ENCODE results near the gene PERM1.

The PERM1 gene

DNA sequence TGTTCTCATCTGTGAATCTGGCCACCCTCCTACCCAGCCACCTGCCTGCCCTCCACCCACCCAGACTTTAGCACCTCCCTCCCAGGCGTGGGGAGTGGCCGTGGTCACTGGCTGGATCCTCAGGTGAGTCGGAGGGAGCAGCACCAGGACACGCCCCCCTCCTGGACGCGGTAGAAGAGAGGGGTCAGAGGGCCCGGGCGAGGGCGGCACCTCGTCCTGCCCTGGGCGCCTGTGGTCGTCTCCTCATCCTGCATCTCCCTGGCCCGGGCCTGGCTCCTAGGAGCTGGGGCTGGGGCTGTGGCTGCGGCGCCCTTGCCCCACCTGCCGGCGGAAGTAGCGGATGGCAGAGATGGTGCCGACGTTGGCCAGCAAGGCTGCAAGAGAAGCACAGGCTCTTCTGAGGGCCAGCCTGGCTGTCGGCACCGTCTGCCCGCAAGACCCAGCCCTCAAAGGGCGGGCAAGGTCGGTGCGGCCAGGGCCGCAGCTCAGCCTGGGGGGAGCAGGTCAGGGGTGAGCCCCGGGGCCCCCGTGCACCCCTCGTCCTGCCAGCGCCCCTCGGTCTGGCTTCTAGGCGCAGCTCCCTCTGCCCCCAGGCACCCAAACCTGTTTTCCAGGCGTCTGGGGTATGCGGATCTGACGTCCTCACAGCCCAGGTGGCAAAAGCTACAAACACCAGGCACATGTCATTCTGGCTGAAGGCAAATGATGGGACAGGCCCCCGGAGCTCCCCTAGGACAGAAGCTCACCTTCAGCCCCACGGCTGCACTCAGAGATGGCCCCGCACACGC lies 5.8 kb downstream of the PERM1 start:
- peak; percentile 65 for DNase-seq

DNA sequence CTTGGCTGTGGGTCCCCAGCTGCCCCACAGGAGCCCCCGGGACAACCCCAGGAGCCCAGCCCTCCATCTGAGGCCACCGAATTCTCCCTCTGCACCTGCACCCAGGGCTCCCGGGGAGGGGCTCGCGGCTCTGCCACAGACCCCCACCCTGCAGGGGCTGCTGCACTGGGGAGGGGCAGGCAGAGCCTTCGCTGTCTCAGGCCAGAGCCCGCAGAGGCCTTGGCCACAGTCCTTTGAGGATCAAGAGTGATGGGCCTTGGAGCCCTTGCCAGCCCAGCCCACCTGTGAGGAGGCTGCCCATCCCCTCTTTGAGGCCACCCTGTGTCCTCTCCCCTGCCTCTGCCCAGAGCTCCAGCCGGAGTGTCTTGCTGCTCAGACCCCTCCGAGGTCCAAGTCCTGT lies 6.5 kb downstream of the PERM1 start:
- DNase-seq, result no peak

DNA sequence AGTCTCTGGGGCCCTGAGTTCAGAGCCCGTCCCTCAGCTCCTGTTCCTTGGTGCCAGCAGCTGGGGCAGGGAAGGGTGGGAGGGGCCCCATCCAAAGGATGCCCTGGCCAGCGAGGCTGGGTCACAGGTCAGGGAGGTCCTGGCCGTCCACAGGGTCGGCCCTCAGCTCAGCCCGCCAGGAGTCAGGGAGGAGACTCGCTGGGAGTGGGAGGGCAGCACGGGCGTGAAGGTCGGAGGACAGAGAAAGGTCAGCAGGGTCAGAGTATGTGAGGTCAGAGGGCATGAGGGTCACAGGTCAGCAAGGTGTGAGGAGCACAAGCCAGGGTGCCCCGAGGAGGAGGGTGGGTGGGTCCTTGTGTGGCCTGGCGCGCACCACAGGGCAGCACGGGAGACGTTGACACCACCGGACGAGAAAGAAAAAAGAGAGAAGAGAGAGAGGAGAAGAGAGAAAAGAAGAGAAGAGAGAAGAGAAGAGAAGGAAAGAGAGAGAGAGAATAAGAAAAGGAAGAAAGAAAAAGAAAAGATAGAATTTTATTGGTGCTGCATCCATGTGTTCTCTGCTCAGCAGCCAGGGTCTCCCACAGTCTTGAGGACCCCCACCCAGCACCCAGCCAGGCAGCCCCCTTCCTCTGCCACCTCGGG lies 7.1 kb downstream of the PERM1 start:
- no peak for DNase-seq

DNA sequence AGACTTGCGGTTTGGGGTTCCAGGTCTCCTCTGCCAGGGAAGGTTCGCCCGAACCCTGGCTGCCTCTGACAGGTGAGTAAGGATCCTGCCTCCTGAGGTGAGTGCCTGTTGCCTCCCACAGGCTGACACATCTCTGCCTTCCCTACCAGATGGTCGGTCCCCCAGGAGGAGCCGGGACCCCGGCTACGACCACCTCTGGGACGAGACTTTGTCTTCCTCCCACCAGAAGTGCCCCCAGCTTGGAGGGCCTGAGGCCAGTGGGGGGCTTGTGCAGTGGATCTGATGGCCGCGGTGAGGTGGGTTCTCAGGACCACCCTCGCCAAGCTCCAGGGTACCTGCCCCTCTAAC lies 7.6 kb downstream of the PERM1 start:
- DNase-seq, result no peak

DNA sequence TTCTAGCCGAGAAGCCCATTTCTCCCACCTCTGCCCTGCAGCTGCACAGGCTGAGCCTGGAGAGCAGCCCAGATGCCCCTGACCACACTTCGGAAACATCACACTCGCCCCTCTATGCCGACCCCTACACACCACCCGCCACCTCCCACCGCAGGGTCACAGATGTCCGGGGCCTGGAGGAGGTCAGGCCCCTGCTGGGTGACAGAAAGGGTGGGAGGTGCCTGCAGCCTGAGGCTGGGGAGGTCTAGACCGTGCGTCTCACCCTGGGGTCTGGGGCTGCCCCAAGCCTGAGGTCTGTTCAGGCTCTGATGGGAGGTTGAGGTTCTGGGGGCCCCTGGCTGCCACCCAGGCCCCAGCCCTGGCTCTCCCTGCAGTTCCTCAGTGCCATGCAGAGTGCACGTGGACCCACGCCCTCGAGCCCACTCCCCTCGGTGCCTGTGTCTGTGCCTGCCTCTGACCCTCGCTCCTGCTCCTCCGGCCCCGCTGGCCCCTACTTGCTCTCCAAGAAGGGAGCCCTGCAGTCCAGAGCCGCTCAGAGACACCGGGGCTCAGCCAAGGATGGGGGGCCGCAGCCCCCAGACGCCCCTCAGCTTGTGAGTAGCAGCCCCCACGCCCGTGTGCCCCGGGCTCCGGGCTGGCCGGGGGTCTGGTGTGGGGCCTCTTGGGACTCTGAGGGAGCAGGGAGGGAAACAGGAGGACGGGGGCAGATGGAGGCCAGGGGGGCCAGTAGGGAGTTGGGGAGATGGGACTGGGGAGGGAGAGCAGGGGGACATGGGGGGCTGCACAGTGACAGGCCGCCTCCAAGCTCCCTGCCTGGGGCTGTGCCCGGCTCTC lies 8.2 kb downstream of the PERM1 start:
- DNase-seq, result no peak

DNA sequence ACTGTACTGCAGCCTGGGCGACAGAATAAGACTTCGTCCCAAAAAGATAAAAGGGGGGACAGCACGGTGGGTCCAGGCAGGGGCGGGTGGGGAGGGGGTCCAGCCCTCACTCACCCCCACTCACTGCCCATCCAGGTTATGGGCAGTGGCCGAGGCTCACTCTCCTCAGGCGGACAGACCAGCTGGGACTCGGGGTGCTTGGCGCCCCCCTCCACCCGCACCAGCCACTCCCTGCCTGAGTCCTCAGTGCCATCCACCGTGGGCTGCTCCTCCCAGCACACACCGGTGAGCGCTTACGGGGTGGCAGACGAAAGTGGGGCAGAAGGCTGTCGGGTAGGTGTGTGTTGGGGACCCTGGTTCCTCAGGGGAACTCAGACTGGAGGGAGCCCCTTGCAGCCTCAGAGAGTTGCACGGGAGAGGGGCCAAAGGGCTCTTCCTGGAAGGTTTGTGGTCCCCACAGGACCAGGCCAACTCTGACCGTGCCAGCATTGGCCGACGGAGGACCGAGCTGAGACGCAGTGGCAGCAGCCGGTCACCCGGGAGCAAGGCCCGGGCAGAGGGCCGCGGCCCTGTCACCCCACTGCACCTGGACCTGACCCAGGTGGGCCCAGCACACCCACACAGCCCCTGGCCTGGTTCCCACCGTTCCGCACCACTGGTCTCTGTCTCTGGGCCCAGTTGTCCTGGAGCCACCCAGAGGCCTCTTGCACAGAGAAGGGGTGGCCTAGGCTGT lies 9.0 kb downstream of the PERM1 start:
- DNase-seq, result no peak

DNA sequence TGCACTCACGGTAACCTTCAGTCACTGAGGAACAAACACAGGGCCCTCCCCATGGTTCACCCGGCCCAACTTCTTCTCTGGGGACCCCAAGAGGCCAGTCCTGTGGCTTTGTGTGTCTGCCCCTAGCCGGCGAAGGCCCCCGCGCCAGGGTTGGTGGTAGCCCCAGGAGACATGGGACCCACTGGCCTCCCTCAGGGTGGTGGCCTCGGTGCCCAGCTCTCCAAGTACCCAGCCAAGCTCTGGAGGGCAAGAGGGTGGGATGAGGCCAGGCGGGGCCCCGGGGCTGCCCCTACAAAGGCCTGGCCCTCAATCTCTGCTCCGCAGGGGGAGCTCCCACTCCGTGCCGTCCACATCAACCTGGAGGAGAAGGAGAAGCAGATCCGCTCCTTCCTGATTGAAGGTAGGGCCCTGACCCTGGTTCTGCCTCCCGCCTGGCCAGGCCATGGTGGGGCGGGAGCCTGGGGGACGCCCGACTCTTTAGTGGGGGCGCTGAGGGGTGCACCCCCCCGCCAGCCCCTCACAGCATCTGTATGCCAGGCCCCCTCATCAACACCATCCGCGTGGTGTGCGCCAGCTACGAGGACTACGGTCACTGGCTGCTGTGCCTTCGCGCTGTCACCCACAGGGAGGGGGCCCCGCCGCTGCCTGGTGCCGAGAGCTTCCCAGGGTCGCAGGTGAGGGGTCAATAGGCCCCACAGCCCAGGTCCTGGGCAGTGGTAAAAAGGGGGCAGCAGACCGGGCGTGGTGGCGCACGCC lies 10.0 kb downstream of the PERM1 start:
- DNase-seq, result no peak

DNA sequence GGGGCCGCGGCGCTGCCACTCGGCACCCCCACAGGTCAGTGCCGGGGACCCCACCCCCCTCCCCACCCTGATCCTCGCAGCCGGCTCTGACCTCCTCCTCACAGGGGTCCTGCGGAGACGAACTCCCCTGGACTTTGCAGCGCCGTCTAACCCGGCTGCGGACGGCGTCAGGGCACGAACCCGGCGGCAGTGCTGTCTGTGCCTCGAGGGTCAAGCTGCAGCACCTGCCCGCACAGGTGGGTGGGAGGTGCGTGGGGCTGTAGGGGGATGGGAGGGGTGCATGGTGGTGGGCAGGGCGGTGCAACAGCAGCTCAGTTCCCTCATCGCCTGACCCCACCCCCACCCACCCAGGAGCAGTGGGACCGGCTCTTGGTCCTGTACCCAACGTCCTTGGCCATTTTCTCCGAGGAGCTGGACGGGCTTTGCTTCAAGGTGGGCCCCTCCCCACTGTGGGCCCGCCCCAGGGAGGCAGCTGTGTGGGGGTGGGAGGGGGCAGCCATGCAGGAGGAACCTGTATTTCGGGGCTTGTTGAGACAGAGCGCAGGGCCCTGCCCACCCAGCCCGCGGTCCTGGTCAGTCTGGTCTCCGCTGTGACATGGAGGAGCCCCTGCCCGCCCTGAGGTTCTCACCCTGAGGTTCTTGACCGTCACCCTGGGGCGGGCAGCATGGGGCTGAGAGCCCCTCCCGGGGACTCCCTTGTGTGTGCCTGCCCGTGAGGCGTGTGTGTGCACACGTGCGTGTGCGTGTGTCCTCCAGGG lies 10.7 kb downstream of the PERM1 start:
- DNase-seq, result no peak

DNA sequence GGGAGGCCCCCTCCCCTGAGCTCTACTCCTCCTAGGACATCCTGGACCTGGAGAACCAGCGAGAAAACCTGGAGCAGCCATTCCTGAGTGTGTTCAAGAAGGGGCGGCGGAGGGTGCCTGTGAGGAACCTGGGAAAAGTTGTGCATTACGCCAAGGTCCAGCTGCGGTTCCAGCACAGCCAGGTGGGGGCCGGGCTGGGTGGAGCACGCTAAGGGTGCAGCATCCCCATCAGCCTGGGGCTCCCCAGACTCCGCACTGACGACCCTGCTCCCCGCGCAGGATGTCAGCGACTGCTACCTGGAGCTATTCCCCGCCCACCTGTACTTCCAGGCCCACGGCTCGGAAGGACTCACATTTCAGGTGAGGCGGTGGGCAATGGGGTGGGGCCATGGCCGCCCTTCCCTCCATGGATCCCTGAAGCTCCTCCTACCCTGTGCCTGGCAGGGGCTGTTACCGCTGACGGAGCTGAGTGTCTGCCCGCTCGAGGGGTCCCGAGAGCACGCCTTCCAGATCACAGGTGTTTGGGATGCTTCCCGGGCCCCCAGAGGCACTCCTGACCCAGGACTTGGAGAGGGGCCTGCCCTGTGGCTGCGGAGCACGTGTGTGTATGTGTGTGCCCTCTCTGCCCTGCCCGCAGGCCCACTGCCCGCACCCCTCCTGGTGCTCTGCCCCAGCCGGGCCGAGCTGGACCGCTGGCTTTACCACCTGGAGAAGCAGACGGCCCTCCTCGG lies 11.5 kb downstream of the PERM1 start:
- DNase-seq, result no peak

DNA sequence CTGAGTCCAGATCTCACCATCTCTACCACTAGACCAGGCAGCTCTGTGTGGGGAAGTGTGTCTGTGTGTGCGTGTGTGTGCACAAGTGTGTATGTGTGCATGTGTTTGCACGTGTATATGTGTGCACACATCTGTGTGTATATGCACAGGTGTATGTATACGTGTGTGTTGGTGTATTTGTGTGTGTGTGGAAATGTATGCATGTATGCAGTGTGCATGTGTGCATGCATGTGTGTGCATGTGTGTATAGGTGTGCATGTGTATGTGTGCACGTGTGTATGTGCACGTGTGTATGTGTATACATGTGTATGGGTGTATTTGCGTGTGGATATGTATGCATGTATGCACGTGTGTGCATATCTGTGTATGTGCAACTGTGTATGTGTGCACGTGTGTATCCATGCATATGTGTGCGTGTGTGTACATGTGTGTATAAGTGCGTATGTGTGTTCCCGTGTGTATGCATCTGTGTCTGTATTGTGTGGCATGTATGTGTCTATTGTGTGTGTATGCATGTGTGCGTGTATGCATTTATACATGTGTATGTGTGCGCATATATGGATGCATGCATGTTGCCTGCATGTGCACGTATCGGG lies 12.5 kb downstream of the PERM1 start:
- no peak for DNase-seq

DNA sequence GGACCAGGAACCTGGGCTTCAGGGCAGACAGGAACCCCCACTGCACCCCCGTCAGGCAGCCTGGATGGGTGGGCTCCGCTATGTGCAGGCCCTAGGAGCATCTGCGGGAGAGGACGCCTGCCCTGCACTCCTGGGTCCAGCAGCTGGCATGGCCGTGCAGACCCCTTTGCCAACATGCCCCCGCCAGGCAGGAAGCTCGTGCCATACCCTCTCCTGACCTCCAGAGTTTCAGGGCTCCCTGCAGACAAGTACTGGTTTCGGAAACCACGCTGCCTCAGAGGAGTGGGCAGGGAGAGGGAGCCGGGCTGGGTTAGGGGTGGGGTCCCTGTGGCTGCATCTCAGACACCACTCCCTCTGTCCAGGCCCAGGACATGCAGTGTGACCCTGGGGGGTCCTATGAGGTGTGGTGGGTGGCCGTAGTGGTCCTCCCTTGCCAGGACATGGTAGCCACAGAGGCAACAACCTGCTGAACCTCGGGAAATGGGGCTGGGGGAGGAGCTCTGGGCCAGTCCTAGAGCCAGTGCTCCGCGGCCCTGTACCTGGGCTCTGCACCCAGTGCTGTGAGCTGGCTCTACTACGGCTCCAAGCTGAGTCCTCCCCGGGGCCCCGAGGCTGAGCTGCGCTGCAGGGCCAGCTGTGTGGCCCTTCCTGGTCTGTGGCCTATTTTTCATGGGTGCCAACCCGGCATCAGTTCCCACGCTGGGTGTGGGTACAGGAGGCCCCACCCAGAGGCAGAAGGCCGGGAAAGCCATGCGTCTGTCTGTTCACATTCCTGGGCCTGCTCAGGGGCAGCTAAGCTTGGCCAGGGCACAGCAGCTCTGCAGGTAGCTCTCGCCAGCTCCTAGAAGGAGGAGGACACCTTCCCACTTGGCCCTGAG lies 14.2 kb downstream of the PERM1 start:
- DNase-seq, result no peak

DNA sequence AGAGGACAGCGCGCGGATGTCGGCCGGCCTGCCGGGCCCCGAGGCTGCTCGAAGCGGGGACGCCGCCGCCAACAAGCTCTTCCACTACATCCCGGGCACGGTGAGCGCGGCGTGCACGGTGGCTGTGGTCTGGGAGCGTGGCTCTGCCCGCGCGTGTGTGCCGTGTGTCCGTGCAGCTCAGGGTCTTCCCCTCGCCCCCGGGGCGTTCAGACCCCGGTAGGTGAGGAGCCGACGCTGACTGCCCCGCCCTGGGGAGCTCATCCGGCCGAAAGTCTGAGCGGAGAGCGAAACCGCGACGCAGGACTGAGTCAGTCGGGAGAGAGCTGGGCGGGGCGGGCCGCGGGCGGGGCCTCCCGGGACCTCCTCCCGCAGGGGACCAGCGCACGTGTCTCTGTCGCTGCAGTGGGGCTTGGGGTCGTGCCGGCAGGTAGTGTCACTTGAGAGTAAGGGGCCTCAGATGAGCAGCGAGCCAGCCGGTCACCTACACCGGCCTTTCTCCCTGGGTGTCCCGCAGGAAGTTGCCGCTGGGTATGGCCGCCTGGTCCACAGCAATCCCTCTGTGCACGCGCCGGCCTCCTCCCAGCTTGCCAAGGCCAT lies 15.1 kb downstream of the PERM1 start:
- no peak for DNase-seq

DNA sequence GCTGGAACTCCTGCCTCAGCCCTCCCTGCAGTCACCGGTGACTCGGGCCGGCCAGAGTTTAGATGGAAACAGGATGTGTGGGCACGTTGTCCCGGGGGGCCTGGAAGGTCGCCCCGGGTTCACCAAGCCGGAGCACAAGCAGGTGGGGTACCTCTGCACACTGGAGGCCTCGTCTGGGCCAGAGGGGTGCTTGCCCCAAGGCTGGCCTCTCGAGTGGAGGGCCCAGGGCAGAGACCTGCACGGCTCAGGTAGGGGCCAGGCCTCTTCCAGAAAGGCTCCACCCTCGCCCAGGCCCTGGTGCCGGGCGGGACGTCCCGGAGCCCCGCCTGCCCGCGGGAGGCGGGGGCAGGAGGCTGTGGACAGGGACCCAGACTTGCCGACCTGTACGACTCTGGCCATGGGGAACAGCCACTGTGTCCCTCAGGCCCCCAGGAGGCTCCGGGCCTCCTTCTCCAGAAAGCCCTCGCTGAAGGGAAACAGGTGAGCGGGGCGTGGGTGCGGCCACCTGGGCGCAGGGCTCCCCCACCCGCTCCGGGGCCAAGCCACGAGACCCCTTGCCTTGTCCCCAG lies 15.7 kb downstream of the PERM1 start, which contains the start of gene PLEKHN1:
Gene PLEKHN1 (plus strand): TSS at position 348 of the 569 bp plus-strand sequence. CDS start 50 bp downstream, at position 398.
- no peak for DNase-seq

DNA sequence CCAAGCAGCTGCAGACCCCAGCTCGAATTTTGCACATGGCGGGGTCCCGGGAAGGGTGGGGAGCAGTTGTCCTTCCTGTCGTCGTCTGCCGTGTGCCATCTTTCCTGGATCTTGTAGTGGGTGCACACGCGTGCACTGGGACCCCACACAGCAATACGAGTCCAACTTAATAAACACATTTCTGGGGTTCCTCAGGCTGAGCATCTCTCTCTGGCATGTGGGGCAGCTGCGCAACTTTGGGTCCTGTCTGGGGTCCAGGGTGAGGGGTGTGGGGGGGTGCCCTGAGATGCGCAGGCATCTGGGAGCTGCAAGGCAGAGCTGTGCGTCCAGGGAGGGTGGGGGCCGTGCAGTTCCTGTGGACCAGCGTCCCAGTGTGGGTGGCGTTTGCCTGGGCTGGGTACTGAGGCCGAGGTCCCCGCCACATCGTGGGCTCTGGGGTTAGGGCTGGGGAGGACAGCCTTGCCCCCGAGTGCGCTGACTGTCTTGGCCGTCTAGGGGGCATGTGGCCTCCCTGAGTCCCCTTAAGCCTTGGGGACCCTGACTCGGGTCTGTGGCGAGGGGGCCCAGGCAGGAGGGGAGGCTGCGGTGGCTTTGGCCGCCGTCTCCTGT lies 16.3 kb downstream of the PERM1 start:
- DNase-seq, result no peak

DNA sequence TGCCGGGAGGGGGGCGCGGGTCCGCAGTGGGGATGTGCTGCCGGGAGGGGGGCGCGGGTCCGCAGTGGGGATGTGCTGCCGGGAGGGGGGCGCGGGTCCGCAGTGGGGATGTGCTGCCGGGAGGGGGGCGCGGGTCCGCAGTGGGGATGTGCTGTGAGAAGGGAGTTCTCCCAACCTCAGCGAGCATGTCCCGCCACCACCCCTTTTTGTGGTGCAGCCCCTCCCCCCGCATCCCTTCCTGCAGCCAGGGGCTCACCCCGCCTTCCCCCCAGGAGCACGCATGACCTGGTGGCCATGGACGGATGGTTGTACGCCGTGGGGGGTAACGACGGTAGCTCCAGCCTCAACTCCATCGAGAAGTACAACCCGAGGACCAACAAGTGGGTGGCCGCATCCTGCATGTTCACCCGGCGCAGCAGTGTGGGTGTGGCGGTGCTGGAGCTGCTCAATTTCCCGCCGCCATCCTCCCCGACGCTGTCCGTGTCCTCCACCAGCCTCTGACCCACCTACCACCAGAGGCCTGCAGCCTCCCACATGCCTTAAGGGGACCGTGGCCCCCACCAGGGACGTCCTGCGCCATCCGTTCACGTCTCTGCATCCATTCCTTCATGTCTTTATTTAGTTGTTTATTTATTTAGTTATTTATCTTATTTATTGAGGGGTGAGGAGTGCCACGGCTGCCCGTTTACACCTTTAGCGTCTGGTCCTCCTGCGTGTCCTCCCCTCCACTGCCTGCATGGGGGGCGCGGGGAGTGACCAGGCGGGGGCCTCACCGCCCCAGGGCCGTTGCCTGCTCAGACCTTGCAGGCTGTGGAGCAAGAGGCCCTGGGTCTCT lies 17.0 kb downstream of the PERM1 start:
- no peak for DNase-seq

DNA sequence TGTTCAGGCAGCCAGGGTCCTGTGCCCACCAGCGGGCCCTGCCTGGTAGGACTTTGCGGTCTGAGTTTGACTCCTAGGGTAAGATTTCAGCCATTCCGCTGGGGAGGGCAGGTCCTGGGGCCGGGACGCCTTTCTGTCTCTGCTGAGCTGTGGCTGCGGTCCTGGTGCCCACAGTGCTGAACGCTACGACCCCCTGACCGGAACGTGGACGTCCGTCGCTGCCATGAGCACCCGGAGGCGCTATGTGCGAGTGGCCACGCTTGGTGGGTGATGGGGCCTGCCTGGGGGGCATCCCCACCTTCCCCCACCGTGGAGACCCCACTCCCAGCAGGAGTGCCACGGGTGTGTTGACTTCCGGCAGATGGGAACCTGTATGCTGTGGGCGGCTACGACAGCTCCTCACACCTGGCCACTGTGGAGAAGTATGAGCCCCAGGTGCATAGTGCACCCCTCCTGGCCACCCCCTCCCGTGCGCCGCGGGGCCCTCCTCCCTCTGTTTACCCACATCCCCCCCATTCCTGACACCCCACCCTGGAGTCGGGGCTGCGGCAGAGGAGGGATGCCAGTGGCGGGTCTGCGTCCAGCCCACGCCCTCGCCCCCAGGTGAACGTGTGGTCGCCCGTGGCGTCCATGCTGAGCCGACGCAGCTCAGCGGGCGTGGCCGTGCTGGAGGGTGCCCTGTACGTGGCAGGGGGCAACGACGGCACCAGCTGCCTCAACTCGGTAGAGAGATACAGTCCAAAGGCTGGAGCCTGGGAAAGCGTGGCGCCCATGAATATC lies 18.0 kb downstream of the PERM1 start:
- DNase-seq, result no peak
